Transverse colon (tissue), 4 donors: Measurements from ENCODE around the gene SERINC5.

Source experiments
- POLR2A ChIP-seq: fragments of 450-650 bp; IDR thresholded peaks from one replicate; pipeline ENCODE4 v1.6.1; 2016; ENCODE audit warnings: antibody characterized with exemption, mild to moderate bottlenecking, moderate library complexity
- POLR2AphosphoS5 ChIP-seq, 3 donors: sonication (generic); formaldehyde crosslinking; IDR thresholded peaks; one replicate each; pipeline ENCODE4 v1.6.1; 2016; ENCODE audit warnings: antibody characterized with exemption in 3 of 3
- TF ChIP-seq, protein P1 (sequence below), 5 experiments: fragments of 200-600 bp in 3 of 5; fragments of 450-650 bp in 2 of 5; sonication (generic) in 3 of 5; IDR thresholded peaks; 1 replicate in 2 of 5; 2 replicates in 3 of 5; pipeline ENCODE4 v1.5.1; 2016 to 2017; ENCODE audit warnings: antibody characterized with exemption in 5 of 5, inconsistent platforms in 3 of 5, mild to moderate bottlenecking in 2 of 5, moderate library complexity in 1 of 5

DNA sequence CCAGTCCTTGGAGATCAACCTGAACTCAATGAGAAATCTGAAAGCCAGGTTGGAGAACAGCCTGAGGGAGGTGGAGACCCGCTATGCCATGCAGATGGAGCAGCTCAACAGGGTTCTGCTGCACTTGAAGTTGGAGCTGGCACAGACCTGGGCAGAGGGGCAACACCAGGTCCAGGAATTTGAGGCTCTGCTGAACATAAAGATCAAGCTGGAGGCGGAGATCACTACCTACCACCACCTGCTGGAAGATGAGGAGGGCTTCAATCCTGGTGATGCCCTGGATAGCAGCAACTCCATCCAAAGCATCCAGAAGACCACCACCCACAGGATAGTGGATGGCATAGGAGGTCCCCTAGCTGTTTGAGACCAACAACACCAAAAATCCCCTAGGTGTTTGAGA is 33.5 kb upstream of the SERINC5 start:
- TF ChIP-seq, protein P1, sequence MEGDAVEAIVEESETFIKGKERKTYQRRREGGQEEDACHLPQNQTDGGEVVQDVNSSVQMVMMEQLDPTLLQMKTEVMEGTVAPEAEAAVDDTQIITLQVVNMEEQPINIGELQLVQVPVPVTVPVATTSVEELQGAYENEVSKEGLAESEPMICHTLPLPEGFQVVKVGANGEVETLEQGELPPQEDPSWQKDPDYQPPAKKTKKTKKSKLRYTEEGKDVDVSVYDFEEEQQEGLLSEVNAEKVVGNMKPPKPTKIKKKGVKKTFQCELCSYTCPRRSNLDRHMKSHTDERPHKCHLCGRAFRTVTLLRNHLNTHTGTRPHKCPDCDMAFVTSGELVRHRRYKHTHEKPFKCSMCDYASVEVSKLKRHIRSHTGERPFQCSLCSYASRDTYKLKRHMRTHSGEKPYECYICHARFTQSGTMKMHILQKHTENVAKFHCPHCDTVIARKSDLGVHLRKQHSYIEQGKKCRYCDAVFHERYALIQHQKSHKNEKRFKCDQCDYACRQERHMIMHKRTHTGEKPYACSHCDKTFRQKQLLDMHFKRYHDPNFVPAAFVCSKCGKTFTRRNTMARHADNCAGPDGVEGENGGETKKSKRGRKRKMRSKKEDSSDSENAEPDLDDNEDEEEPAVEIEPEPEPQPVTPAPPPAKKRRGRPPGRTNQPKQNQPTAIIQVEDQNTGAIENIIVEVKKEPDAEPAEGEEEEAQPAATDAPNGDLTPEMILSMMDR (IDR thresholded peaks at IDR 0.05): no peak
- TF ChIP-seq POLR2A: no peak
- TF ChIP-seq POLR2AphosphoS5 (IDR thresholded peaks at IDR 0.05): no peak
